Brain microvascular endothelial cell (primary cell): ENCODE results near the gene CALML6.

Source experiments
- DNase-seq: peaks from one replicate; pipeline ENCODE4 v3.0.0-alpha.2; 2020
- H3K27ac ChIP-seq: fragments of 250-450 bp; sonication (Bioruptor Pico); 2 replicates; pipeline ENCODE4 v1.5.1; 2020; ENCODE audit warnings: mild to moderate bottlenecking, moderate library complexity
- H3K27me3 ChIP-seq: fragments of 250-450 bp; sonication (Bioruptor Pico); replicated peaks from 2 replicates; pipeline ENCODE4 v1.5.1; 2020; ENCODE audit warnings: mild to moderate bottlenecking
- H3K36me3 ChIP-seq: fragments of 250-450 bp; sonication (Bioruptor Pico); replicated peaks from 2 replicates; pipeline ENCODE4 v1.5.1; 2020; ENCODE audit warnings: mild to moderate bottlenecking
- H3K4me3 ChIP-seq: 2 replicates; pipeline ENCODE4 v1.5.1; 2011; ENCODE audit warnings: low read depth, mild to moderate bottlenecking, control low read depth, low read length, moderate library complexity
- in situ Hi-C: cut with HindIII; loops from 2 replicates; pipeline ENCODE4 v1.10.0; 2017; ENCODE audit warnings: low sequenced_read_pairs, low pct_ligation_motif_present
- TF ChIP-seq, protein P1 (sequence below): IDR thresholded peaks from 2 replicates; pipeline ENCODE4 v1.5.1; 2011; ENCODE audit warnings: low read depth, mild to moderate bottlenecking, moderate library complexity, low read length, control low read depth, inconsistent platforms; ENCODE audit errors: missing control alignments

CALML6 gene

DNA sequence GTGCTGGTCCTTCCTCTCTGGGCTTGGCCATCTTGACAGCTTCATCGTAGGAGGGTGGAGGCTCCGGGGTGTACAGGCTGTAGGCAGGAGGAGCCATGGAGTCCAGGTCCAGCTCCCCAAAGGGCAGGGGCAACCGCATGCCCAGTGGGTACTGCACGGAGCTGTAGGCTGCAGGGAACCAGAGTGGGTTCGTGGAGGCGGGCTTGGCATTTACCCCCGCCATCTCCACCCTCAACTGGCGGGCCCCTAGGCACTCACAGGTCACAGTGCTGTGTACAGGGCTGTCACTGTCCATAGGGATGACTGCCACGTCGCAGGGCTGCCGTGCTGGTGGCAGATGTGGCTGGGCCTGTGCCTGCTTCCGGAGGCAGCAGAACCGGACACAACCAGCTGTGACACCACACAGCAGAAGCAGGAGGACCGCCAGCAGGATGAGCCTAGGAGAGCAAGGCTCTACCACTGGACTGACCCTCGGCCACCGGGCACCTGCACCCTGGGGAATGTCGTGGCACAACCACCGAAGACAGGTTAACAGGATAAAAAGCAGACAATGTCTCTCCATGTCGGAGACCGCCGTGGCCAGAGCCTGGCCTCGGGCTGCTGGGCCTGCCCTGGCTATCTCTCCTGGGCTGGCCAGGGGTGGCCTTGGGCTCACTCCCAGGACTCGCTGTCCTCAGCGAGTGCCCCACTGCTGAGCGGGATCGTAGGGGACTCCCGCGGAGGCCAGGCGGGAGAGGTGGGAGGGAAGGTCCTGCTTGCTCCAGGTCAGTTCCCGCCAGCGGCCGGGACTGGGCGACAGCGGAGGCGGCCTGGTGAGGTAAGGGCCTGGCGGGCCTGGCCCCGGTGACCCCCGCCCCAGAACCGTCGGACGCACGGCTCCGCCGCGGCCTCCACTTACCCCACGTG, 3.2 kb downstream of the CALML6 start:
- TF ChIP-seq, protein P1, sequence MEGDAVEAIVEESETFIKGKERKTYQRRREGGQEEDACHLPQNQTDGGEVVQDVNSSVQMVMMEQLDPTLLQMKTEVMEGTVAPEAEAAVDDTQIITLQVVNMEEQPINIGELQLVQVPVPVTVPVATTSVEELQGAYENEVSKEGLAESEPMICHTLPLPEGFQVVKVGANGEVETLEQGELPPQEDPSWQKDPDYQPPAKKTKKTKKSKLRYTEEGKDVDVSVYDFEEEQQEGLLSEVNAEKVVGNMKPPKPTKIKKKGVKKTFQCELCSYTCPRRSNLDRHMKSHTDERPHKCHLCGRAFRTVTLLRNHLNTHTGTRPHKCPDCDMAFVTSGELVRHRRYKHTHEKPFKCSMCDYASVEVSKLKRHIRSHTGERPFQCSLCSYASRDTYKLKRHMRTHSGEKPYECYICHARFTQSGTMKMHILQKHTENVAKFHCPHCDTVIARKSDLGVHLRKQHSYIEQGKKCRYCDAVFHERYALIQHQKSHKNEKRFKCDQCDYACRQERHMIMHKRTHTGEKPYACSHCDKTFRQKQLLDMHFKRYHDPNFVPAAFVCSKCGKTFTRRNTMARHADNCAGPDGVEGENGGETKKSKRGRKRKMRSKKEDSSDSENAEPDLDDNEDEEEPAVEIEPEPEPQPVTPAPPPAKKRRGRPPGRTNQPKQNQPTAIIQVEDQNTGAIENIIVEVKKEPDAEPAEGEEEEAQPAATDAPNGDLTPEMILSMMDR = no peak
- no peak for DNase-seq
- Histone ChIP-seq H3K36me3 (no peaks in the 10 kb centered on the region), H3K27me3 (no peaks in the 10 kb centered on the region), H3K27ac (no peak overlapping the region), H3K4me3 (no peak overlapping the region)
- in situ Hi-C loops = no loop called here

DNA sequence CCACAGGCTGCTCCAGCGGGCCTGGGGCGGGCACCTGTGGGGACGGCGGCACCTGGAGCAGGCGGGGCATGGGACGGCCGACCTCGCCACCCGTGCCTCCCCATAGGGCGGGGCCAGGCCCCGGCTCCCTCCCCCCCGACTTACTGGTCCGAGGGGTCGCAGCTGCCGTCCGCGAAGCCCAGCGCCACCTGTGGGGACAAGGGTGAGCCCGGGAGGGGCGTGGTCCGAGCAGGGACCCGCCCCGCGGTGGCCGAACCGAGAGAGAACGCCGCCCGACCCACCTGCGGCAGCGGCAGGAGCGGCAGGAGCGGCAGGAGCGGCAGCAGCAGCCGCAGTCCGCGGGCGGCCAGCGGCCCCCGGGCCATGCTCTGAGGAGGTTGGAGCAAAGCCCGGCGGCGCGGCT, 3.8 kb downstream of the CALML6 start, which contains the start of gene TMEM52:
Gene TMEM52 (minus strand): TSS at position 379 of the 403 bp plus-strand sequence. CDS start 14 bp downstream, at position 365.
- TF ChIP-seq, protein P1 = no peak
- in situ Hi-C loops = no loop called here
- DNase-seq = no peak
- H3K36me3 ChIP-seq = no peaks in the 10 kb centered on the region
- no peaks in the 10 kb centered on the region for H3K27me3 ChIP-seq
- H3K27ac ChIP-seq = no peak within 1 kb of the TSS
- H3K4me3 ChIP-seq = peak within 1 kb of the TSS; percentile 42

- no peak overlapping the region for H3K27ac ChIP-seq
- H3K36me3 ChIP-seq = no peaks in the 10 kb centered on the region
- H3K4me3 ChIP-seq = peak overlapping the region; percentile 42
- DNase-seq = peak; percentile 94
- TF ChIP-seq, protein P1 = no peak
- in situ Hi-C loops = no loop called here
- no peaks in the 10 kb centered on the region for H3K27me3 ChIP-seq
Measured at GRCh38 chr1:1919304-1920056, 4.4 kb downstream of the CALML6 start.

DNA sequence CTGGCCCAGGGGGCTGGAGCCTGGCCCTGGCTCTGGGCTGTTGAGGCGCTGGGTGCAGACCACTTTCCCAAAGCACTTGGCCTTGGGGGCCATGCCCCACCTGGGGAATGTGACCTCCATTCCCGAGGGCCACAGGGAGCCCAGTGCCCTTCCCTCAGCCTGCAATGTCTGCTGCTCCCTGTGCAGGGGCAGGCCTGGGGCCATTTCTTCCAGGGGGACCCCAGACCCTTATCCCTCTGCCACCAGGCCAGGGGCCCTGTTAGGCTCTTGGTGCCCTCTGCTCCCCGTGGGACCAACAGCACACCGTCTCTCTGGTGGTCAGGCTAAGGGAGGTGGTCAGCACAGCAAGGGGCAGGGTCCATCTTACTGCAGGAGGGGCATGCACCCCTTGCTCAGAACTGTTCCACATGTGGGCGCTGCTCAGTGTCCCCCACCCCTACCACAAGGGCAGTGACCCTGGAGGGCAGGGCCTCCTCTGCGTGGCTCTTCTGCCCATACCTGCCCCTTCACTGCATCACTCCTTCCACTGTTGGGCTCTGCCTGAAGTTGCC, 5.1 kb downstream of the CALML6 start:
- H3K27me3 ChIP-seq = no peaks in the 10 kb centered on the region
- H3K36me3 ChIP-seq = no peaks in the 10 kb centered on the region
- TF ChIP-seq, protein P1 = no peak
- in situ Hi-C loops = no loop called here
- H3K27ac ChIP-seq = no peak overlapping the region
- no peak overlapping the region for H3K4me3 ChIP-seq
- no peak for DNase-seq

- Histone ChIP-seq H3K27me3 (no peaks in the 10 kb centered on the region), H3K4me3 (no peak overlapping the region), H3K27ac (no peak overlapping the region), H3K36me3 (no peaks in the 10 kb centered on the region)
- TF ChIP-seq, protein P1 = no peak
- in situ Hi-C loops = no loop called here
- no peak for DNase-seq
Measured at GRCh38 chr1:1920608-1921458, 5.8 kb downstream of the CALML6 start.
